Thyroid gland (tissue), 4 donors: ENCODE results near the gene SFSWAP.

Experiments
- CTCF ChIP-seq, 6 experiments: fragments of 200-600 bp in 3 of 6; fragments of 450-650 bp in 3 of 6; sonication (generic) in 3 of 6; IDR thresholded peaks; one replicate each; pipeline ENCODE4 v1.5.1; 2016 to 2019; ENCODE audit warnings: antibody characterized with exemption in 6 of 6, mild to moderate bottlenecking in 2 of 6, inconsistent platforms in 1 of 6, moderate library complexity in 1 of 6
- POLR2A ChIP-seq, 2 donors: fragments of 450-650 bp; IDR thresholded peaks; one replicate each; pipeline ENCODE4 v1.6.1; 2017; ENCODE audit warnings: antibody characterized with exemption in 2 of 2, mild to moderate bottlenecking in 2 of 2, moderate library complexity in 1 of 2

DNA sequence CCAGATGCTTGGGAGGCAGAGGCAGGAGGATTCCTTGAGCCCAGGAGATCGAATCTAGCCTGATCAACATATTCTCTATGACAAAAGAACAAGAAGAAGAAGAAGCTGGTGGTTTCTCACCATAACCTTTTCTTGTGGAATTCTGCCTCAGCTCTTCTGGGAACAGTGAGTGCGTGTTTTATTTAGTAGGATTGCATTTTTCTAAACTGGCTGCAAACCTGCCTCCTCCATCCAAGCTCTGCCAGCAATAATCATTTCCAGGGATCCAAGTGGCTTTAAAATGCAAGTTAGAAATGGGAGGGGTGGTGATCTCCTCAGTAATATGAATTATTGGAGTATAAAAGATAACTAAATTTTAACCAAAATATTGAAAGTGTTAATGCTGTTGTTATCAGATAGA, 71.2 kb downstream of the SFSWAP start:
- no peak for TF ChIP-seq CTCF (IDR thresholded peaks at IDR 0.05)
- no peak for TF ChIP-seq POLR2A (IDR thresholded peaks at IDR 0.05)
